ENCODE results near the gene SCYGR6.
A peak's percentile ranks its signal among the peaks of the same experiment; 100 is the strongest.
"Not testable (repeated sequence)": the region's sequence is repeated elsewhere in the genome, so short reads cannot be mapped to it uniquely, and the experiment has no call there.

SCYGR6 gene, protein sequence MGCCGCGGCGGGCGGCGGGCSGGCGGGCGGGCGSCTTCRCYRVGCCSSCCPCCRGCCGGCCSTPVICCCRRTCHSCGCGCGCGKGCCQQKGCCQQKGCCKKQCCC

DNA sequence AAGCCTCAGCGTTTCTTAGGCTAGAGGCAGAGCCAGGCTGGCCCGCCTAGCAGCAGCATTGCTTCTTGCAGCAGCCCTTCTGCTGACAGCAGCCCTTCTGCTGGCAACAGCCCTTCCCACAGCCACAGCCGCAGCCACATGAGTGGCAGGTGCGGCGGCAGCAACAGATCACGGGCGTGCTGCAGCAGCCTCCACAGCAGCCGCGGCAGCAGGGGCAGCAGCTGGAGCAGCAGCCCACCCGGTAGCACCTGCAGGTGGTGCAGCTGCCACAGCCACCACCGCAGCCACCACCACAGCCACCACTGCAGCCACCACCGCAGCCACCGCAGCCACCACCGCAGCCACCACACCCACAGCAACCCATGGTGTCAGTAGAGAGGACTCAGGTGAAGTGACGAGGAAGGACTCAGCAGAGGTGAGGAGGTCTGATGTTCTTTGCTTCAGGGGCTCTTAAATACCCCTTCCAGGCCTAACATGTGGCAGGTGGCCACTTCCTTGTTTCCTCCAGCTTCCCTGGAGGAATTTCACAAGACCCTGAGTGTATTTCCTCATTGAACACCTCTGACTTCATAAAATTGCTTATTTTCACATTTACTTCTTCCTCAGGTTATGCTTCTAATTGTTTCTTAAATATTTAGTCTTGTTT, at the start of gene SCYGR6:
SCYGR6 (minus strand) TSS at position 364 of the 646 bp plus-strand sequence; CDS start at position 364, 0 bp downstream.
- DNase-seq = no peak

DNA sequence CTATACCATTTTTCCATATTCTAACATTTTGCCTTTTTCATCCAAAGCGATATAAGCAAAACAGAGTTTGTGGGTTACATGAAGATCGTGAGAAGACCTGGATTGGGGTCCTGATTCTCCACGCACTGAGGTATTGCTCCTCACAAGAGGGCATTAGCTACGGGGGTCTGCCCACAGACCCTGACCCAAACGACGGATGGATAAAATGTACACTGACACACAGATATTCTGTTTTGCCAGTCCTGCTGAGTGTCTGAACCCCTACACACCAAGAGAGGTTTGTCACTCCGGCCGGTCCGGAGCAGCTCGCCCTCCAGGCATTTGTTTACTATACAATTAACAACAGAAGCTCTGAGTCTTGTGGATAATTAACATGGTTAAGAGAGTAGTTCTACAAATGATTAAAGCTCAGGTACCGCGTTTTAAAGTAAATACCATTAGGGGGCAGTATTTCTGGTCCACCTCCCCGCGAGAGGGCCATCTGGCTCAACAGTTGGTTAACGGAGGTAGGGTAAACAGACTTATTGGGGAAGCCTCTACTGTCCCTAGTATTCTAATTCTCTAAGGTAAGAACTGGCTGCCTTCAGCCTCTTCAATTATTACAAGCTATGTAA, 49.6 kb upstream of the SCYGR6 start:
- no peak for DNase-seq

DNA sequence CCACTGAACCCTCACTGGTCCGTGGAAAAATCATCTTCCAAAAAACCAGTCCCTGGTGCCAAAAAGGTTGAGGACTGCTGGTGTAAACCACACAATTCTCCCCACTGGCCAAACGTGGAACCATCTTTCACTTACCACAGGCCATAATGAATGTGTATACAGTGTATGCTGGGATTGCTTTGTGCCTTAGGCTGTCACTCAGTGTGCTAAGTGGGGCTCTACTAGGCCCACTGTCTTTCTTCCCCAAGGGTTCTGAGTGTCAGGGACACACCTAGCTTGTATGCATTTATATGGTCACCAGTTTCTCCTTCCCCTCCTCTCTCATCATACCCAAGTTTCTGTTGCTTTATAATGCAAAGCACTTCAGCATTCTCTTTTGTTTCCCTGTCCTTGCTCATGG, 48.4 kb upstream of the SCYGR6 start:
- DNase-seq = no peak

DNA sequence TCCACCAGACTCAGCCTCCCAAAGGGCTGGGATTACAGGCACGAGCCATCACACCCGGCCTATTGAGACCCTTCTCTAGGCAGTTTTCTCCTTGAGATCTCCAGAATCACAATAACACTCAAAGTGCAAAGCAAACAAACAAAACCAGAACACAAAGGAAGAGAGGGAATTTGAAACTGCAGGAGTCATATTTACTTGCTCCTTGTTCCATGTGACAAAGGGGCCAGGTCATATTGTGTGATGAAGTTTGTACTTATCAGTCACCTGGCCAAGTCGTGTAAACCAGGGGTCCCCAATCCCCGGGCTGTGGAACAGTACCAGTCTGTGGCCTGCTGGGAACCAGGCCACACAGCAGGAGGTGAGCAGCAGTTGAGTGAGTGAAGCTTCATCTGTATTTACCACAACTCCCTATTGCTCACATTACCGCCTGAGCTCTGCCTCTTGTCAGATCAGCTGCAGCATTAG, 47.7 kb upstream of the SCYGR6 start:
- no peak for DNase-seq

DNA sequence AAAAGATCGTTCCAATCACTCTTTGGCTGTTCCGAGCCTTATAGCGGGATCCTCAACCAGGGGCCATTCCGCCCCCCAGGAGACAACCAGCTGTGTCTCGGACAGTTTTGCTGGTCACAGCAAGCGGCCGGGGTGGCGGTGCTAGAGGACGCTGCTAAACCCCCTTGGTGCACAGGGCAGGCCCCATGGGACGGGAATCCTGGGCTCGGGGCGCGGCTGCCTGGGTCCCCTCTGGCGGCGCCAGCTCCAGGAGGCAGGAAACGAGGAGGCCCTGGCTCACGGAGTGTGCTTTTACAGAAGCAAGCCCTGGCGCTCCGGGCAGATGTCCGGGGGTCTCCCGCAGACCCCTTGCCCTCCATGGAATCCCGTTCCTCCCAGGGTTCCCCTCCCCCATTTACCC, 43.3 kb upstream of the SCYGR6 start:
- DNase-seq = no peak

DNA sequence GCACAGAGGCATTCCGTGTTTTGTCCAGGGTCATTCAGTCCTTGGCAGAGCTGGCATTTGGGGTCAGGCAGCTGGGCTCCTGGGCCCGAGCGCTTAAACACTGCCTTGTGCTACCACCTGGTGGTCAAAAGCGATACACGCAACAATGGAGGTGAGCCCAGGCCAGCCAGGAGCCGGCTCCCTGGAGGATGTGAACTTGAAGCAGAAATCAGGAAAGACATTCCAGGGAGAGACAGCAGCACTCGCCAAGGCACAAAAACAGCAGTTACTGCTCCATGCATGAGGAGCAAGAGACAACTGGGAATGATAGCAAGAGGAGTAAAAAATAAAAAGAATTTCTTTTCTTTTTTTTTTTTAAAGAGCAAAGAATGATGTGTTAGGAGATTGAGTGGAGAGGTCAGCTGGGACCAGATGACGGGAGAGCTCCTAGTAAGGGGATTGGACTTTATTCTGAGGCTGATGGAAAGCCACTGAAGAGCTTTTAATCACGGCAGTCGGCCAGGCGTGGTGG, 41.9 kb upstream of the SCYGR6 start:
- peak; percentile 35 for DNase-seq

DNA sequence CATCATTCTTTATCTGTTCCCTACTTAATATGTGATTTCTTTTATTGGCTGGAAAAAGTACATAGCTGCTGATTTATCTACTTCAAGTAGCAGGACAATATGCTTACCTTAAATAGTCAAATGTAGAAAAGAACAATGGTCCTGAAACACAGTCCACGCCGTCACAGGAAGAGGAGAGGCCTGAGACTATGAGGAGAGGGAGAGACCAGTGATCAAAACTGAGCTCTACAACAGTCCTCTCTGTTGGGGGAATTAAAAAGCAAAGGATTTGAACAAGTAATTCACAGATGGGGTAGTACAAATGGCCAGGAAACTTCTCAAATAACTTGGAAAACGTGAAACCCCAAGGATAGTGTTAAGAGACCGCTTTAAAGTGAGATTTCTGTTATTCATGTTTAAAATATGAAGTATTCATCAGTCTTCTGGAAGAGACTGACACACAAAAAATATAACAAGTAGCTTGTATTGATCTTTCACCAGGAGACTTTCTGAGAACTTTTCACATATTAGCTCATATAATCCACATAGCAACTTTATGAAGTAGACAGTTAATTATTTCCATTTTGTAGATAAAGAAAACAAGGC, 41.3 kb upstream of the SCYGR6 start:
- DNase-seq = no peak

DNA sequence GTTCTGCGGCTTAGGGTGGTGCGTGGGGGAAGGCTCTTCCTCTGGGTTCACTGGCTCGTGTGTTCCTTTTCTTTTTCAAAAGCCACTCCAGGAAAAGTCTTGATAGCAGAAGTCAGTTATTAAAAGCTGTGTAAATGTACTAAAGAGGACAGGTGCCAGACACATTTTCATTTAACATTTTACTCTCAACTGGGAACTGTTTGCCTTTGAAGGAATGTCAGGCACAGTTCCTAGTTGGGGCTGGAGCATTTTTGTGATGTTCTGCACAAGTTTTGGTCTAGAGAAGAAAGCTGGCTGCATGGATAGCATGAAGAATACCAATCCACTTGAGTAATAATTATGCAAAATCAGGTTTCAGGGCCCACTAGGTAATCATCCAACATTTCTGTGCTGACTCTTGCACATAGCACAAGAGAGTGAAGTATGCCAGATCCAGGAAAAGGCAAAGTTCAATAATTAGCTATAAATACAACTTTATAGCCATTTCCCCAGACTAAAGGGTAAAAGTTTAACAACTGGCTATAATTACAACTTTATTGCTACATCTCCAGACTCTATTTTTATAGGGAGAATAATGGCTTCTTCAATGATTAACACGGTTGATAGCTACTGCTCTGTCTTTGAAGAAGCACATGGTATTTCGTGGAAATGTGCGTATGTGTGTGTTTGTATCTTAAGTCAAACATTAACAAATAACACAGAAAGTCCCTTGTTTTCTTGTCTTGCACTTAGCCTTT, 37.4 kb upstream of the SCYGR6 start:
- no peak for DNase-seq

DNA sequence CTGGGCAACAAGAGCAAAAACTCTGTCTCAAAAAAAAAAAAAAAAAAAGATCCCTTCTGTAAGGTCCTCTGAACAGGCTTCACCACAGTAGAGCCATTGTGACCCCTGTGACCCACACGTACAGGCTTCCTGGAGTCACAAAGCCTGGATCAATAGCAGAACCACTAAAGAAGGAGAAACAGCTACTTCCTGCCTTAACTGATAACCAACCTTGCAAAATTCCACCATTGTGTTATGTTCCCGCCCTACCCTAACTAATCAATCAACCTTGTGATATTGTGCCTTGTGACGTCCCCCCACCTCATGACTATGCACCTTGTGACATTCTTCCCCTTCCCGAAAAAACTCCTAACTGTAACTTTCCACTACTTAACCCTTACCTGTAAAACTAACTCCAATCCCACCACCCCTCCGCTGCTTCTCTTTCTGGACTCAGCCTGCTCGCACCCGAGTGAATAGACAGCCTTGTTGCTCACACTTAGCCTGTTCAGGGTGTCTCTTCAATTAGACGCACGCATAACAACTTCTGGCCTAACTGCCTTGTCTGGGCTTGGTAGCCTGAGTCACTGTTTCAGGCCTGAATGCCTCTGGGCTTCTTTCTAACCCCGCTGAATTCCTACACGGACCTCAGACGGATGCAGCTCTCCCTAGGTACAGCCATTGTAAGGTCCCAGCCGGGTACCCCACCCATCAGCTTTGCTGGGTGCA, 35.0 kb upstream of the SCYGR6 start:
- no peak for DNase-seq

DNA sequence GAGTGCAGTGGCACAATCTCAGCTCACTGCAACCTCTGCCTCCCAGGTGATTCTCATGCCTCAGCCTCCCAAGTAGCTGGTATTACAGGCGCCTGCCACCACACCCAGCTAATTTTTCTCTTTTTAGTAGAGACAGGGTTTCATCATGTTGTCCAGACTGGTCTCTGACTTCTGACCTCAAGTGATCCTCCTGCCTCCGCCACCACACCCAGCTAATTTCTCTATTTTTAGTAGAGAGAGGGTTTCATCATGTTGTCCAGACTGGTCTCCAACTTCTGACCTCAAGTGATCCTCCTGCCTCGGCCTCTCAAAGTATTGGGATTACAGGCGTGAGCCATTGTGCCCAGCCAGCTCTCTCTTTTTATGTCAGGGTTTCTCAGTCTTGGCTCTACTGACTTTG, 31.7 kb upstream of the SCYGR6 start:
- not testable (repeated sequence) for DNase-seq

DNA sequence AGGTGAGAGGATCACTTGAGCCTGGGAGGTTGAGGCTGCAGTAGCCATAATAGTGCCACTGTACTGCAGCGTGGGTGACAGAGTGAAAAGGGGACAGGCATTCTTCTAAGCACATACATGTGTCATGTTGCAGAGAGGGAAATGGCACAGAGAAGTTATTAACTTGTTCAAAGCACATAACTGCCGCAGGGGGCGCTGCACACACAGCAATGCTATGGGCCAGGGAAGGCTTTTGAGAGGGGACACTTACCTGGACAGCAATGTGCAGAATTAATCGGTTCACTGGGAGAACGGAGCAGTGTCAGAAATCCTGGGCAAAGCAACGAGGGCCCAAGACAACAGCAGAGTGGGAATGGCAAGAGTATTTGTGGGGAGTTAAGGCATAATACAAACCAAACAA, 23.5 kb upstream of the SCYGR6 start:
- DNase-seq = no peak

DNA sequence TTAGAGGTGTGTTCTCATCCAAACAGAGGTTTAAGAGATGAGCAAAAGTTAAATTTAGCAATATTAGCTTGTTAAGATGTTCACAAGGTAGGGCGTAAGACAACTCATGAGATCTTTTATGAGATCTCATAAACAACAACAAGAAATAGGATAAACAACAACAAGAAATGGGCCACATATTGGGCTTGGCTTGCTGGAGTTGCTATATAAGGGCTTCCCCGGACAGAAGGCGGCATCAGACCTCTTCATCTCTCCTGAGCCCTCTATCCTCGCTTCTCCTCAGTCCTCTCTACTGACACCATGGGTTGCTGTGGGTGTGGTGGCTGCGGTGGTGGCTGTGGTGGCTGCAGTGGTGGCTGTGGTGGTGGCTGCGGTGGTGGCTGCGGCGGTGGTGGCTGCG, 21.0 kb upstream of the SCYGR6 start, which contains the start of gene SCYGR8:
SCYGR8 (plus strand) TSS at position 301 of the 400 bp plus-strand sequence; CDS start at position 301, 0 bp downstream.
- DNase-seq = no peak

DNA sequence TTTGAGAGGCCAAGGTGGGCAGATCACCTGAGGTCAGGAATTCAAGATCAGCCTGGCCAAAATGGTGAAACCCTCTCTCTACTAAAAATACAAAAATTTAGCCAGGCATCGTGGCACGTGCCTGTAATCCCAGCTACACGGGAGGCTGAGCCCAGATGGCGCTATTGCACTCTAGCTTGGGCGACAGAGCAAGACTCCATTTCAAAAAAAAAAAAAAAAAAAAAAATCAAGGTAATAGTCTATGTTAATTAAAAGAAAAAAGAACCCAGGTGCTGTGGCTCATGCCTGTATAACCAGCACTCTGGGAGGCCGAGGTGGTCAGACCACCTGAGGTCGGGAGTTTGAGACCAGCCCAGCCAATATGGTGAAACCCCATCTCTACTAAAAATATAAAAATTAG, 16.1 kb upstream of the SCYGR6 start:
- not testable (repeated sequence) for DNase-seq

DNA sequence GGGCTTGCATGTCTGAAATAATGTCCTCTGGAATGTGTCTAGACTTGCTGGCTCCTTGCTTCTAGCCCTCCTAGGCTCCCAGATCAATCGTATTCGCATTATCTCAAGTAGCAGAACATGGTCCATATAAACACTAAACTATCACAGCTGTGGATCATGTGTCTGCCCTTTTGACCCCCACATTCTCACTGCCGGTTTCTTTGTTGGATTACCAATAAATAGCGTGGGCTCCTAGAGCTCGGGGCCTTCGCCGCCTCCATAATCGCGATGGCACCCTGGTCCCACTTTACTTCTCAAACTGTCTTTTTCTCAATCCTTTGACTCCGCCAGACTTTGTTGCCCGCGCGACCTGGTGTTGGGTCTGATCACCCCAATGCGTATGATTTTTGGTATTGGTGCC, 14.8 kb upstream of the SCYGR6 start:
- DNase-seq = no peak

DNA sequence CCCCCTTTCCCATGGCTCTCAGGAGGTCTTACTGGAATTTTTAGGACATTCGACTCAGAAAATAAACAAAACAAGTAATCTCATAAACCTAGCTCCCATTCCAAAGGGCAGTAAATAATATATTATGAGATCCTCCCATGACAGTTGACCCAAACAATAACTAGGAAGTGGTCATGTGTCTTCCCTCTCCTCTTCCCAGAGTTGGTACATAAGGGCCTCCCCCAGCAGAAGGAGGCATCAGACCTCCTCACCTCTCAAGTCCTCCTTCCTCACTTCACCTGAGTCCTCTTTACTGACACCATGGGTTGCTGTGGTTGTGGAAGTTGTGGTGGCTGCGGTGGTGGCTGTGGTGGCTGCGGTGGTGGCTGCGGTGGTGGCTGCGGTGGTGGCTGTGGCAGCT, 3.5 kb upstream of the SCYGR6 start, which contains the start of gene SCYGR7:
SCYGR7 (plus strand) TSS at position 301 of the 400 bp plus-strand sequence; CDS start at position 301, 0 bp downstream.
- no peak for DNase-seq

DNA sequence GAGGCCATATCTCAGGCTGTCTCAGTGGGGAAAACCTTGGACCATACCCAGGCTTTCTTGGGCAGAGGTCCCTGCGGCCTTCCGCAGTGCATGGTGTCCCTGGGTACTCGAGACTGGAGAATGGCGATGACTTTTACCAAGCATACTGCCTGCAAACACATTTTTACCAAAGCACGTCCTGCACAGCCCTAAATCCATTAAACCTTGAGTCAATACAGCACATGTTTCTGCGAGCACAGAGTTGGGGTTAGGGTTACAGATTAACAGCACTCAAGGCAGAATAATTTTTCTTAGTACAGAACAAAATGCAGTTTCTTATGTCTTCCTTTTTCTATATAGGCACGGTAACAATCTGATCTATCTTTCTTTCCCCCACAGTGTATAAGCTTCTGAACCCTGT, 1.7 kb downstream of the SCYGR6 start:
- not testable (repeated sequence) for DNase-seq

DNA sequence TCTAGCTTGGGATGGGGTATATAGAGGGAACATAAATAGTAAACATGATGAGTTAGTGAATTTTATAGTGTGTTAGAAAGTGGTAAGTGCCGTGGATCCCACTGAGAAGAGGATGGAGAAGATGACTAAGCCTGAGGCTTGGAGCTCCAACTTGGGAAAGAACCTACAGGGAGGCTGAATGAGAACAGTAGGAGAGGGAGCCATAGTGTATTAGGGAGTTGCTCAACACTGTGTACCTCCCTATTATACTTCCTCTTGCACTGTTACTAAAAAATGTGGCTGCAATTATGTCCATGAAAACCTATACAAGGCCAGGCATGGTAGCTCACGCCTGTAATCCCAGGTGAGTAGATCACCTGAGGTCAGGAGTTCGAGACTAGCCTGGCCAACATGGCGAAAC, 3.9 kb downstream of the SCYGR6 start:
- DNase-seq = no peak

DNA sequence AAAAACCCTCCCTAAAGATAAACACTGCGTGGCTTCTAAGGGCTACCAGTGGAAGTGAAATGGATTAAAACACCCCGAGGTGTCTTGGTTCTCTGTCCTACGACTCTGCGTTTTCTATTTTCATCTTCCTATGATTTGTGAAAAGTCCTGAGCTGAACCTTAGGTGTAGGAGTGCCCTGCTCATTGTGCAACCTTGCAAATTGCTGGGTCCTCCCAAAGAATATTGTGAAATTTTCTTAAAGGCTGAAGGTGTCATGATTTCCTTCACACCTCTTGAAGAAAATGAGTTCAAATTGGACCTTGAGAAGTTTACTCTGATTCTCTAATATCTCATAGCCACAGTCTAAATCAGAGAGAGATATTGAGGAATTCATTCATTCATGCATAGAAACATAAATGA, 4.9 kb downstream of the SCYGR6 start:
- no peak for DNase-seq

DNA sequence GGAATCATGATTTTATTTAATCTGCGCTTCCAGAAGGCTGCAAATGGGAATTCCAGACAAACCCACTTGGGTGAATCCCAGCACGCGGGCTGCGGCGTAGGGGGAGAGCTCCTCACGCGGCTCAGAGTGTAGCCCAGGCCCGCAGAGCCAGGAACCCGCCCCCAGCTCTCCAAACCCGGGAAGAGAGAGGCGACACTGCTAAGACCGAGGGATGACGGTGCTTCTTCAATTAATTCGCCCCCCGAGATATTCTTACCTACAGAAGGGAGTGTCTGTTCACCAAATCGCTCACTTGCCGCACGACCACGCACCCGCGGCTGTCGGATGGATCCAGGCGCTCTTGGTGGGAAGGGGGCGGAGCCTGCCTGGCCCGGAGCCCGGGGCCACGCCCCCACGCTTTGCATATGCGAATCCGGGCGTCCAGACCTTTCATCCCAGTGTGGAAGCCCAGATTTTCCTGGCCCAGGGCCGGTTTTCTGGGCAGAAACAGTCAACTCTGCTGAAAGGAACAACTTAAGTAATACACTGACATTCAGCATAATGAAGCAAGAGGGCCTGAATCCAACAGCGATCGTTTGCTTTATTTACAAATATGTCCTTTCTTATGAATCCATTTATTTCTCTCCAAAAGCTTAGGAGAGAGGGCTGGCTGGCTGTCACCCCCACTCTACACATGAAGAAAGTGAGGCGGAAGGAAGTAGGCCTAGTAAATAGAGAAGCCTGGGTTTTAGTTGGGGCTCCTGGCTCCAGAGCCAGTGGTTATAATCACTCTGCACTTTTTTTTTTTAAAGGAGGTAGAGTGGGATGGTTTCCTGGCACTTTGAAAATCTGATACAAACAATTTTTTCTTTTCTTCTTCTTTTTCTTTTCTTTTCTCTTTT, 6.6 kb downstream of the SCYGR6 start, which contains the start of gene SLC19A3:
SLC19A3 (minus strand) TSS at position 342 of the 881 bp plus-strand sequence. CDS start 15,710 bp downstream, outside the sequence.
- DNase-seq = no peak

DNA sequence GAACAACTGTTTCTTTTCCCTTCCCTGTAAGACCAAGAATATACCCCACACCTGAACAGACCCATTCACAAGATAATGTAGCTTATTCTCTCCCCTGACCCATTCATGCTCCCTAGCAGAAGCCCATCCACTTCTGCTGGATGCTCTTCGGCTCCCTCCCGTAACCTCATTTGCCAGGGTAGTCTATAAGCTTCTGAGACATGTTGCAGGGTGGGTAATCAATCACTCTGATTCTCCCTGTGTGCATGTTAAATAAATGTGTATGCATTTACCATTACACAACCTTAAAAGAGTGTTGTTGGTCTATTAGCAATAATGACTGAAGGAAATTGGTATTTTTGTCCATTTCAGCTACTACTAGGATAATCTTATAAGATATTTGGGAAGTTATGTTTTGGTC, 8.1 kb downstream of the SCYGR6 start:
- no peak for DNase-seq

DNA sequence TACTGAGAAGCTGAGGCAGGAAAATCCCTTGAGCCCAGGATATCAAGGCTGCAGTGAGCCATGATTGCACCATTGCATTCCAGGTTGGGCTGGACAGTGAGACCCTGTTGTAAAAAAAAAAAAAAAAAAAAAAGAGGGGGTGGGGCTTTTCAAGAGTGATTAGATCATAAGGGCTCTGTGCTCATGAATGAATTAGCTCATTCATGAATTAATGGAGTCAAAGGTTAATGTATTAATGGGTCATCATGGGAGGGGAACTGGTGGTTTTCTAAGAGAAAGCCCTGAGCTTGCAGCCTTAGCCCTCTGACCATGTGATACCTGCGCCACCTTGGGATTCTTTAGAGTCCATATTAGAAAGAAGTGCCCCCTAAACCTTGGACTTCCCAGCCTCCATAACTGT, 11.3 kb downstream of the SCYGR6 start:
- DNase-seq = no peak
